ENCODE measurements around the gene C16orf92. TPM values are rescaled to one million over a fixed set of nuclear protein-coding genes. Genes with fewer than 3 reads are reported as not detected.
A peak's percentile ranks its signal among the peaks of the same experiment; 100 is the strongest.

Gene C16orf92
- total and polyA plus RNA-seq, 2 of the 13 experiments (the other 11 are each of a cell fraction or from before 2014, with no cell fraction given) = not detected

- TF ChIP-seq ZSCAN22 (CRISPR knock-in tag; IDR thresholded peaks at IDR 0.05) = no peak
- TF ChIP-seq ZNF367 (CRISPR knock-in tag; IDR thresholded peaks at IDR 0.05; ENCODE audit: borderline replicate concordance) = no peak
- TF ChIP-seq, protein P1, sequence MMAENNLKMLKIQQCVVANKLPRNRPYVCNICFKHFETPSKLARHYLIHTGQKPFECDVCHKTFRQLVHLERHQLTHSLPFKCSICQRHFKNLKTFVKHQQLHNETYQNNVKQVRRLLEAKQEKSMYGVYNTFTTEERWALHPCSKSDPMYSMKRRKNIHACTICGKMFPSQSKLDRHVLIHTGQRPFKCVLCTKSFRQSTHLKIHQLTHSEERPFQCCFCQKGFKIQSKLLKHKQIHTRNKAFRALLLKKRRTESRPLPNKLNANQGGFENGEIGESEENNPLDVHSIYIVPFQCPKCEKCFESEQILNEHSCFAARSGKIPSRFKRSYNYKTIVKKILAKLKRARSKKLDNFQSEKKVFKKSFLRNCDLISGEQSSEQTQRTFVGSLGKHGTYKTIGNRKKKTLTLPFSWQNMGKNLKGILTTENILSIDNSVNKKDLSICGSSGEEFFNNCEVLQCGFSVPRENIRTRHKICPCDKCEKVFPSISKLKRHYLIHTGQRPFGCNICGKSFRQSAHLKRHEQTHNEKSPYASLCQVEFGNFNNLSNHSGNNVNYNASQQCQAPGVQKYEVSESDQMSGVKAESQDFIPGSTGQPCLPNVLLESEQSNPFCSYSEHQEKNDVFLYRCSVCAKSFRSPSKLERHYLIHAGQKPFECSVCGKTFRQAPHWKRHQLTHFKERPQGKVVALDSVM (CRISPR knock-in tag; IDR thresholded peaks at IDR 0.05) = no peak
- TF ChIP-seq, protein P2, sequence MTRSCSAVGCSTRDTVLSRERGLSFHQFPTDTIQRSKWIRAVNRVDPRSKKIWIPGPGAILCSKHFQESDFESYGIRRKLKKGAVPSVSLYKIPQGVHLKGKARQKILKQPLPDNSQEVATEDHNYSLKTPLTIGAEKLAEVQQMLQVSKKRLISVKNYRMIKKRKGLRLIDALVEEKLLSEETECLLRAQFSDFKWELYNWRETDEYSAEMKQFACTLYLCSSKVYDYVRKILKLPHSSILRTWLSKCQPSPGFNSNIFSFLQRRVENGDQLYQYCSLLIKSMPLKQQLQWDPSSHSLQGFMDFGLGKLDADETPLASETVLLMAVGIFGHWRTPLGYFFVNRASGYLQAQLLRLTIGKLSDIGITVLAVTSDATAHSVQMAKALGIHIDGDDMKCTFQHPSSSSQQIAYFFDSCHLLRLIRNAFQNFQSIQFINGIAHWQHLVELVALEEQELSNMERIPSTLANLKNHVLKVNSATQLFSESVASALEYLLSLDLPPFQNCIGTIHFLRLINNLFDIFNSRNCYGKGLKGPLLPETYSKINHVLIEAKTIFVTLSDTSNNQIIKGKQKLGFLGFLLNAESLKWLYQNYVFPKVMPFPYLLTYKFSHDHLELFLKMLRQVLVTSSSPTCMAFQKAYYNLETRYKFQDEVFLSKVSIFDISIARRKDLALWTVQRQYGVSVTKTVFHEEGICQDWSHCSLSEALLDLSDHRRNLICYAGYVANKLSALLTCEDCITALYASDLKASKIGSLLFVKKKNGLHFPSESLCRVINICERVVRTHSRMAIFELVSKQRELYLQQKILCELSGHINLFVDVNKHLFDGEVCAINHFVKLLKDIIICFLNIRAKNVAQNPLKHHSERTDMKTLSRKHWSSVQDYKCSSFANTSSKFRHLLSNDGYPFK (CRISPR knock-in tag; IDR thresholded peaks at IDR 0.05; ENCODE audit: borderline replicate concordance) = no peak
- TF ChIP-seq, protein P3, sequence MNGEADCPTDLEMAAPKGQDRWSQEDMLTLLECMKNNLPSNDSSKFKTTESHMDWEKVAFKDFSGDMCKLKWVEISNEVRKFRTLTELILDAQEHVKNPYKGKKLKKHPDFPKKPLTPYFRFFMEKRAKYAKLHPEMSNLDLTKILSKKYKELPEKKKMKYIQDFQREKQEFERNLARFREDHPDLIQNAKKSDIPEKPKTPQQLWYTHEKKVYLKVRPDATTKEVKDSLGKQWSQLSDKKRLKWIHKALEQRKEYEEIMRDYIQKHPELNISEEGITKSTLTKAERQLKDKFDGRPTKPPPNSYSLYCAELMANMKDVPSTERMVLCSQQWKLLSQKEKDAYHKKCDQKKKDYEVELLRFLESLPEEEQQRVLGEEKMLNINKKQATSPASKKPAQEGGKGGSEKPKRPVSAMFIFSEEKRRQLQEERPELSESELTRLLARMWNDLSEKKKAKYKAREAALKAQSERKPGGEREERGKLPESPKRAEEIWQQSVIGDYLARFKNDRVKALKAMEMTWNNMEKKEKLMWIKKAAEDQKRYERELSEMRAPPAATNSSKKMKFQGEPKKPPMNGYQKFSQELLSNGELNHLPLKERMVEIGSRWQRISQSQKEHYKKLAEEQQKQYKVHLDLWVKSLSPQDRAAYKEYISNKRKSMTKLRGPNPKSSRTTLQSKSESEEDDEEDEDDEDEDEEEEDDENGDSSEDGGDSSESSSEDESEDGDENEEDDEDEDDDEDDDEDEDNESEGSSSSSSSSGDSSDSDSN (CRISPR knock-in tag; IDR thresholded peaks at IDR 0.05) = no peak
- no peak; the same call in 1 of the 2 replicates for TF ChIP-seq RXRA (CRISPR knock-in tag; IDR thresholded peaks at IDR 0.05)
- TF ChIP-seq POLR2A (IDR thresholded peaks at IDR 0.05; ENCODE audit: insufficient read depth in 1 of 2, low read depth in 2 of 2, low read length in 2 of 2) = no peak
- TF ChIP-seq SP2 (CRISPR knock-in tag; IDR thresholded peaks at IDR 0.05) = no peak
- TF ChIP-seq HNRNPK (IDR thresholded peaks at IDR 0.05; ENCODE audit: low read depth, low read length, poor library complexity, severe bottlenecking) = no peak
- TF ChIP-seq, protein P4, sequence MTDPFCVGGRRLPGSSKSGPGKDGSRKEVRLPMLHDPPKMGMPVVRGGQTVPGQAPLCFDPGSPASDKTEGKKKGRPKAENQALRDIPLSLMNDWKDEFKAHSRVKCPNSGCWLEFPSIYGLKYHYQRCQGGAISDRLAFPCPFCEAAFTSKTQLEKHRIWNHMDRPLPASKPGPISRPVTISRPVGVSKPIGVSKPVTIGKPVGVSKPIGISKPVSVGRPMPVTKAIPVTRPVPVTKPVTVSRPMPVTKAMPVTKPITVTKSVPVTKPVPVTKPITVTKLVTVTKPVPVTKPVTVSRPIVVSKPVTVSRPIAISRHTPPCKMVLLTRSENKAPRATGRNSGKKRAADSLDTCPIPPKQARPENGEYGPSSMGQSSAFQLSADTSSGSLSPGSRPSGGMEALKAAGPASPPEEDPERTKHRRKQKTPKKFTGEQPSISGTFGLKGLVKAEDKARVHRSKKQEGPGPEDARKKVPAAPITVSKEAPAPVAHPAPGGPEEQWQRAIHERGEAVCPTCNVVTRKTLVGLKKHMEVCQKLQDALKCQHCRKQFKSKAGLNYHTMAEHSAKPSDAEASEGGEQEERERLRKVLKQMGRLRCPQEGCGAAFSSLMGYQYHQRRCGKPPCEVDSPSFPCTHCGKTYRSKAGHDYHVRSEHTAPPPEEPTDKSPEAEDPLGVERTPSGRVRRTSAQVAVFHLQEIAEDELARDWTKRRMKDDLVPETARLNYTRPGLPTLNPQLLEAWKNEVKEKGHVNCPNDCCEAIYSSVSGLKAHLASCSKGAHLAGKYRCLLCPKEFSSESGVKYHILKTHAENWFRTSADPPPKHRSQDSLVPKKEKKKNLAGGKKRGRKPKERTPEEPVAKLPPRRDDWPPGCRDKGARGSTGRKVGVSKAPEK (CRISPR knock-in tag; IDR thresholded peaks at IDR 0.05; ENCODE audit: borderline replicate concordance) = no peak
- TF ChIP-seq ZNF691 (CRISPR knock-in tag; IDR thresholded peaks at IDR 0.05; ENCODE audit: borderline replicate concordance, low read depth) = no peak
- TF ChIP-seq, protein P5, sequence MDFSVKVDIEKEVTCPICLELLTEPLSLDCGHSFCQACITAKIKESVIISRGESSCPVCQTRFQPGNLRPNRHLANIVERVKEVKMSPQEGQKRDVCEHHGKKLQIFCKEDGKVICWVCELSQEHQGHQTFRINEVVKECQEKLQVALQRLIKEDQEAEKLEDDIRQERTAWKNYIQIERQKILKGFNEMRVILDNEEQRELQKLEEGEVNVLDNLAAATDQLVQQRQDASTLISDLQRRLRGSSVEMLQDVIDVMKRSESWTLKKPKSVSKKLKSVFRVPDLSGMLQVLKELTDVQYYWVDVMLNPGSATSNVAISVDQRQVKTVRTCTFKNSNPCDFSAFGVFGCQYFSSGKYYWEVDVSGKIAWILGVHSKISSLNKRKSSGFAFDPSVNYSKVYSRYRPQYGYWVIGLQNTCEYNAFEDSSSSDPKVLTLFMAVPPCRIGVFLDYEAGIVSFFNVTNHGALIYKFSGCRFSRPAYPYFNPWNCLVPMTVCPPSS (IDR thresholded peaks at IDR 0.05) = no peak
- TF ChIP-seq ZNF775 (CRISPR knock-in tag; IDR thresholded peaks at IDR 0.05; ENCODE audit: borderline replicate concordance) = no peak
- TF ChIP-seq RFXAP (CRISPR knock-in tag; IDR thresholded peaks at IDR 0.05; ENCODE audit: borderline replicate concordance) = peak; percentile 44; the same call in 1 of the 2 replicates
- no peak for TF ChIP-seq ZC3H13 (CRISPR knock-in tag; IDR thresholded peaks at IDR 0.05)
- TF ChIP-seq ZNF563 (CRISPR knock-in tag; IDR thresholded peaks at IDR 0.05) = no peak; the same call in 1 of the 2 replicates
These were observed 40.4 kb downstream of the C16orf92 start (continued) for GRCh38 chr16:30063278-30063892.
